GM23338 (cell line): ENCODE measurements around the gene MAN1C1. TPM values are rescaled to one million over a fixed set of nuclear protein-coding genes. Genes with fewer than 3 reads are reported as not detected.

Experiments used
- ATAC-seq: fragments of 200-7000 bp; cut with Tn5 transposase; 3 replicates; pipeline ENCODE4 v1.9.1; 2020
- DNase-seq: peaks from one replicate; pipeline ENCODE4 v3.0.0-alpha.2; 2015; ENCODE audit warnings: low spot score
- H2AFZ ChIP-seq: fragments of 200-600 bp; sonication (generic); 2 replicates; pipeline ENCODE4 v1.8.0; 2016; ENCODE audit warnings: antibody characterized with exemption, mild to moderate bottlenecking, moderate library complexity
- H3F3A ChIP-seq: fragments of 200-600 bp; sonication (generic); replicated peaks from 2 replicates; pipeline ENCODE4 v1.8.0; 2017; ENCODE audit warnings: antibody characterized with exemption, mixed run types, low read depth
- H3K27ac ChIP-seq: fragments of 200-600 bp; sonication (generic); 2 replicates; pipeline ENCODE4 v1.6.1; 2016; ENCODE audit warnings: low read depth
- H3K27me3 ChIP-seq: fragments of 200-600 bp; sonication (generic); 2 replicates; pipeline ENCODE4 v1.8.0; 2016; ENCODE audit warnings: mild to moderate bottlenecking, mixed run types, moderate library complexity; ENCODE audit not compliant: insufficient read depth
- H3K36me3 ChIP-seq: fragments of 200-600 bp; sonication (generic); 2 replicates; pipeline ENCODE4 v1.8.0; 2016; ENCODE audit warnings: mild to moderate bottlenecking; ENCODE audit not compliant: insufficient read depth
- H3K4me1 ChIP-seq: fragments of 200-600 bp; sonication (generic); 2 replicates; pipeline ENCODE4 v1.8.0; 2016; ENCODE audit warnings: mild to moderate bottlenecking, moderate library complexity; ENCODE audit not compliant: insufficient read depth
- H3K4me2 ChIP-seq: fragments of 200-600 bp; sonication (generic); 2 replicates; pipeline ENCODE4 v1.7.1; 2017; ENCODE audit warnings: mixed run types
- H3K4me3 ChIP-seq: fragments of 200-600 bp; sonication (generic); 2 replicates; pipeline ENCODE4 v1.6.1; 2016; ENCODE audit warnings: mixed run types
- H3K79me2 ChIP-seq: fragments of 200-600 bp; sonication (generic); replicated peaks from 2 replicates; pipeline ENCODE4 v1.8.0; 2017; ENCODE audit warnings: mild to moderate bottlenecking; ENCODE audit not compliant: insufficient read depth
- H3K9me2 ChIP-seq: fragments of 200-600 bp; sonication (generic); 2 replicates; pipeline ENCODE4 v1.8.0; 2017; ENCODE audit not compliant: insufficient read depth
- H4K20me1 ChIP-seq: fragments of 200-600 bp; sonication (generic); replicated peaks from 2 replicates; pipeline ENCODE4 v1.8.0; 2017; ENCODE audit warnings: mild to moderate bottlenecking; ENCODE audit not compliant: insufficient read depth
- H3K27ac Mint-ChIP-seq: 2 replicates; pipeline ENCODE4 v1.8.0; 2020; ENCODE audit warnings: inconsistent platforms, mild to moderate bottlenecking, moderate library complexity, mixed read lengths
- H3K27me3 Mint-ChIP-seq: 3 replicates; pipeline ENCODE4 v1.8.0; 2022; ENCODE audit warnings: low read depth, mild to moderate bottlenecking, moderate library complexity, mixed read lengths, inconsistent platforms; ENCODE audit not compliant: insufficient read depth, poor library complexity
- H3K36me3 Mint-ChIP-seq: 3 replicates; pipeline ENCODE4 v1.8.0; 2021; ENCODE audit warnings: low read depth, mild to moderate bottlenecking, inconsistent platforms, moderate library complexity, mixed read lengths
- H3K4me1 Mint-ChIP-seq: 3 replicates; pipeline ENCODE4 v1.8.0; 2020; ENCODE audit warnings: mild to moderate bottlenecking, inconsistent platforms, mixed read lengths
- H3K4me3 Mint-ChIP-seq: 3 replicates; pipeline ENCODE4 v1.8.0; 2021; ENCODE audit warnings: moderate library complexity, mild to moderate bottlenecking, inconsistent platforms, mixed read lengths
- H3K9me3 Mint-ChIP-seq: 3 replicates; pipeline ENCODE4 v1.8.0; 2020; ENCODE audit warnings: moderate library complexity, mild to moderate bottlenecking, inconsistent platforms, mixed read lengths
- ETS1 ChIP-seq: IDR thresholded peaks from 2 replicates; pipeline ENCODE4 v1.6.1; 2016; ENCODE audit warnings: antibody characterized with exemption
- EZH2 ChIP-seq: fragments of 200-600 bp; sonication (generic); IDR thresholded peaks from one replicate; pipeline ENCODE4 v1.8.0; 2017; ENCODE audit warnings: antibody characterized with exemption, mild to moderate bottlenecking, low read depth; ENCODE audit not compliant: unreplicated experiment
- POLR2AphosphoS5 ChIP-seq: IDR thresholded peaks from 2 replicates; pipeline ENCODE4 v1.6.1; 2016; ENCODE audit warnings: antibody characterized with exemption, low read depth
- STAT1 ChIP-seq: IDR thresholded peaks from one replicate; pipeline ENCODE4 v1.6.1; 2016; ENCODE audit warnings: antibody characterized with exemption; ENCODE audit not compliant: unreplicated experiment
- ZNF462 ChIP-seq: fragments of 250-450 bp; sonication (Bioruptor Pico); IDR thresholded peaks from 2 replicates; pipeline ENCODE4 v1.5.0; 2020; ENCODE audit warnings: mild to moderate bottlenecking, moderate library complexity
- polyA plus RNA-seq: library from polyadenylated mRNA; unstranded; fragments of >200 nt; fragmentation: Nextera tagmentation; extraction: Ambion mirVana; gene quantifications from 2 replicates; pipeline ENCODE4 v1.2.1, GENCODE V29; 2016
- total RNA-seq: library from RNA; depleted of rRNA; stranded (reverse); fragments of >200 nt; shearing (Covaris generic); gene quantifications from 2 replicates; pipeline ENCODE4 v1.2.3, GENCODE V29; 2014
- TF ChIP-seq, protein P1 (sequence below), 2 experiments: fragments of 200-600 bp in 1 of 2; sonication (generic) in 1 of 2; conservative IDR thresholded peaks; 2 replicates each; pipeline versions ENCODE4 v1.5.1 to v1.6.1; 2016 to 2017; ENCODE audit warnings: antibody characterized with exemption in 2 of 2, low read depth in 2 of 2, mild to moderate bottlenecking in 2 of 2, moderate library complexity in 1 of 2

The MAN1C1 gene
- total and polyA plus RNA-seq, 2 experiments from 2014 or later = 5.4 to 13.6 TPM

DNA sequence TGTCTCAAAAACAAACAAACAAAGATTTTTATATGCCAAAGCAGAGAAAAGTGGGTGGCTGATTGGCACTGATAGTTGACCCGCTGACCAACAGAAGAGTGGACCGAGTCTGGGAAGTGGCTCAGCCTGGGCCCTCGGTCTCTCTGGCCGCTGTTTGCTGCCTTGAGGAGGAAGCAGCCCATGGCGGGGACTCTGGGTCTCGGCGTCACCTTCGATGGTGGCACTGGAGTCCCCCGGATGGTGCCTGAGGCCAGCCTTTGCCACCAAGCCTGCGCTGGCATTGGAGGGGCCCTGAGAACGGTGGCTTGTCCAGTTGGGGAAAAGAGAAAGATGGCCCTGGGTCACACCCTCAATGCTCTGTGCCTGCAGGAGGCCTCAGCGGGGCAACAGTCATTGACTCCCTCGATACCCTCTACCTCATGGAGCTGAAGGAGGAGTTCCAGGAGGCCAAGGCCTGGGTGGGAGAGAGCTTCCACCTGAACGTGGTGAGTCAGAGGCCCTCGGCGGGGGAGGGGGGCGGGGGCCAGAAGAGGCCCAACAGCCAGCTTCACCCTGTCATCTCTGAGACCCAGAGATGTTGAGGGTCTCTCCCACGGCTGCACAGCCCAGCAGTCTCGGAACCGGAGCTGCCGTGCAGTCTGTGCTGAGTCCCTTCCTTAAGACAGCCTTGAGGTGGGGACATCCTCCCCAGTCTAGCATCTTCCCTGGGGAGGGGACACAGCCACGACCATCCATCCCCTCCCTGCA is 129.9 kb downstream of the MAN1C1 start:
- no peak overlapping the region for H2AFZ ChIP-seq
- no peaks in the 10 kb centered on the region for H3K9me2 ChIP-seq
- H3K27ac ChIP-seq = no peak overlapping the region
- Mint-ChIP-seq H3K4me3 (no peak overlapping the region), H3K27me3 (peaks cover 18% of the 10 kb centered on the region), H3K36me3 (no peaks in the 10 kb centered on the region; the same call in 2 of the 3 replicates), H3K9me3 (no peaks in the 10 kb centered on the region; the same call in 2 of the 3 replicates), H3K27ac (no peak overlapping the region), H3K4me1 (peaks cover 36% of the 10 kb centered on the region)
- no peak for ATAC-seq
- H3K4me2 ChIP-seq = no peak overlapping the region
- peaks cover 27% of the 10 kb centered on the region for H3K4me1 ChIP-seq
- no peaks in the 10 kb centered on the region for H4K20me1 ChIP-seq
- H3F3A ChIP-seq = no peaks in the 10 kb centered on the region
- DNase-seq = no peak
- no peaks in the 10 kb centered on the region for H3K27me3 ChIP-seq
- no peaks in the 10 kb centered on the region for H3K79me2 ChIP-seq
- no peak overlapping the region for H3K4me3 ChIP-seq
- H3K36me3 ChIP-seq = no peaks in the 10 kb centered on the region
- TF ChIP-seq POLR2AphosphoS5 = no peak
- TF ChIP-seq ETS1 = no peak
- no peak for TF ChIP-seq ZNF462
- no peak for TF ChIP-seq EZH2
- no peak for TF ChIP-seq STAT1
- TF ChIP-seq, protein P1, sequence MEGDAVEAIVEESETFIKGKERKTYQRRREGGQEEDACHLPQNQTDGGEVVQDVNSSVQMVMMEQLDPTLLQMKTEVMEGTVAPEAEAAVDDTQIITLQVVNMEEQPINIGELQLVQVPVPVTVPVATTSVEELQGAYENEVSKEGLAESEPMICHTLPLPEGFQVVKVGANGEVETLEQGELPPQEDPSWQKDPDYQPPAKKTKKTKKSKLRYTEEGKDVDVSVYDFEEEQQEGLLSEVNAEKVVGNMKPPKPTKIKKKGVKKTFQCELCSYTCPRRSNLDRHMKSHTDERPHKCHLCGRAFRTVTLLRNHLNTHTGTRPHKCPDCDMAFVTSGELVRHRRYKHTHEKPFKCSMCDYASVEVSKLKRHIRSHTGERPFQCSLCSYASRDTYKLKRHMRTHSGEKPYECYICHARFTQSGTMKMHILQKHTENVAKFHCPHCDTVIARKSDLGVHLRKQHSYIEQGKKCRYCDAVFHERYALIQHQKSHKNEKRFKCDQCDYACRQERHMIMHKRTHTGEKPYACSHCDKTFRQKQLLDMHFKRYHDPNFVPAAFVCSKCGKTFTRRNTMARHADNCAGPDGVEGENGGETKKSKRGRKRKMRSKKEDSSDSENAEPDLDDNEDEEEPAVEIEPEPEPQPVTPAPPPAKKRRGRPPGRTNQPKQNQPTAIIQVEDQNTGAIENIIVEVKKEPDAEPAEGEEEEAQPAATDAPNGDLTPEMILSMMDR (conservative IDR thresholded peaks at IDR 0.05; ENCODE audit: low read depth in 2 of 2) = no peak
